Stimulated activated CD4-positive, alpha-beta T cell treated with anti-CD3 and anti-CD28 coated beads, Interleukin-1b, Interleukin-23, amount 100 ng/mL, for 1 hour (primary cell): ENCODE results near the gene PDE4B.

ENCODE experiments used
- DNase-seq, 2 donors: peaks; one replicate each; pipeline ENCODE4 v3.0.0-alpha.2; 2020; ENCODE audit warnings: low read depth in 2 of 2

PDE4B gene

GRCh38 chr1:66336641-66336990 lies 543.9 kb downstream of the PDE4B start:
- DNase-seq, result no peak

GRCh38 chr1:66337249-66337648 lies 544.6 kb downstream of the PDE4B start:
- DNase-seq, result no peak

DNA sequence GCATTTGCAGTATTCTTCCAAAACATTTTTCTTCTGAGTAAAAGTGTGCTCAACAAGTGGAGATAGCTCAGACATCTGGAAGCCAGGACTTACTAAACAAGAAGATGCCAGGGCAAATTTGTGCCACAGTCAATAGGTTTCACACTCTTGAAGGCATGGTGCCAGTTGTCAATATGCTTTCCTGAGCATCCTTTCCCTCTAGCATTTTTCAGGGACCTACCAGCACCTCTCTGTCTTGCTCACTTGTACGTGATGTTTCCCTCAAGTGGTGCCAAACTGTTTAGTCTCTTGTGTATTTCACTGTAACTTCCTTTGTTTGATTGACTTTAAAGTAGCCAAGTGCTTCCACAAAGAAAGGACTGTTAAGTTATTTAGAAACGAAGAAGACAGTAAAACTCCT lies 547.2 kb downstream of the PDE4B start:
- DNase-seq, result no peak

- no peak for DNase-seq
These were observed 548.9 kb downstream of the PDE4B start for GRCh38 chr1:66341446-66342089.

DNA sequence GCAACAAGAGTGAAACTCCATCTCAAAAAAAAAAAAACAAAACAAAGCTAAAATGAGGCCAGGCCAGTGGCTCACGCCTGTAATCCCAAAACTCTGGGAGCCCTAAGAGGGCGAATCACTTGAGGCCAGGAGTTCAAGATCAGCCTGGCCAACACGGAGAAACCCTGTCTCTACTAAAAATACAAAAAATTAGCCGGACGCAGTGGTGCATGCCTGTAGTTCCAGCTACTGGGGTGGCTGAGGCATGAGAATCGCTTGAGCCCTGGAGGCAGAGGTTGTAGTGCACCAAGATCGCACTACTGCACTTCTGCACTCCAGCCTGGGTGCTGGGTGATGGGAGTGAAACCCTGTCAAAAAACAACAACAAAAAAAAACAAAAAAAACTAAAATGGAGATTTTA lies 550.0 kb downstream of the PDE4B start:
- no peak for DNase-seq

- DNase-seq, result no peak
These were observed 551.1 kb downstream of the PDE4B start for GRCh38 chr1:66343569-66344325.

- no peak for DNase-seq
These were observed 553.5 kb downstream of the PDE4B start for GRCh38 chr1:66346057-66346795.

- DNase-seq, result no peak
These were observed 554.2 kb downstream of the PDE4B start for GRCh38 chr1:66346873-66347272.

DNA sequence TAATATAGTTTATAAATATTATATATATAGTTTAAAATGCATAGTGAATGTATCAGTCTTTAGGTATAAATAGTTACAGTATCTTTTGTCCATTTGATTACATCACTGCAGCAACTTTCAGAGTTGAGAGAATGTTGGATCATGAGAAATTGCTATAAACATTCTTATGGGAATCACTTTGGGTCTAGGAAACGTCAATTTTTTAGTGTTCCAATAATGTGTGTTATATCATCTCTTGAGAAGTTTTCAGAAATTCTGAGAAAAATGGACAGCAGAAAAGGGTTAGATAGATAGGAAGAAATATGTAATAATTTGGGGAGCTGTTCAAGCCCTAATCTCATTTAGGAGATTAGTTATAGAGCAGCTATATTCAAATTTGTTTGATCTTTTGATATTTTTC lies 556.1 kb downstream of the PDE4B start:
- DNase-seq, result no peak

- no peak for DNase-seq
These were observed 556.5 kb downstream of the PDE4B start for GRCh38 chr1:66349242-66349641.

- no peak for DNase-seq
These were observed 557.4 kb downstream of the PDE4B start for GRCh38 chr1:66350001-66350547.

GRCh38 chr1:66351478-66351877 lies 558.8 kb downstream of the PDE4B start:
- DNase-seq, result no peak

DNA sequence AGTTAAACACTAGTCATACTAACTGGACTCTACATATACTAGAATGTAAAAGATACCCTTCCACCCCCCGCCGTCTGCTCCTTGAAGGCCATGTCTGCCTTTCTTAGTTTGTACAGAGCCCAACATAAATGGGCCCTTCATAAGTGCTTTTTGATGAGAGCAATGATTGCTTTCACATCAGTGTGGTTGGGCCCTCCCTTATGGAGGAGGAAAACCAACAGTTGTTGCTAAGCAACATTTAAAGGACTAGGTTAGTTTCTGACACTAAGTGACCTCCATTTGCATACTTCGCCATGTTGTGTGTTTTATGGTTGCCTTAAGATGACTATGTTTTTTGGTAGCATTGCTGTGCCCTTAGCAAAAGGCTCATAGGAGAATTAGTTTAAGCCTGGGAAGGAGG lies 559.2 kb downstream of the PDE4B start:
- no peak for DNase-seq

GRCh38 chr1:66352792-66353191 lies 560.1 kb downstream of the PDE4B start:
- DNase-seq, result no peak

DNA sequence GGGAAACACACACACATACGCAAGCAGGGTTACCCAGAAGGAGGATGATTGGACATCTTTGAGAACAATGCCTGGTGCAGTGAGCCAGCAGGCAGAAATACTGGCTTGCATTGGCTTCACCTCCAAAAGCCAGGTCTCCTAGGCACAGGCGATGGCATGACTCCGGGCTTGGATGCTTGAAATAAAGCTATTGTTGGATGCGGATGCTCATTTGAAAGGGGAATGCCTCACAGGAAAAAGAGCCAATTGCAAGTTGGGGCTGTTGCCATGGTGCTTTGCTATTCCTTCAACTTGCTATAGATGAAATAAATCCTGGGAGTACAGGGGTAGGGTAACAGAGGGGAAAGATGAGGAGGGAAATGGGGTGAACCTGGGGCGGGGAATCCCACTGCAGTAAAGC lies 560.6 kb downstream of the PDE4B start:
- no peak for DNase-seq

DNA sequence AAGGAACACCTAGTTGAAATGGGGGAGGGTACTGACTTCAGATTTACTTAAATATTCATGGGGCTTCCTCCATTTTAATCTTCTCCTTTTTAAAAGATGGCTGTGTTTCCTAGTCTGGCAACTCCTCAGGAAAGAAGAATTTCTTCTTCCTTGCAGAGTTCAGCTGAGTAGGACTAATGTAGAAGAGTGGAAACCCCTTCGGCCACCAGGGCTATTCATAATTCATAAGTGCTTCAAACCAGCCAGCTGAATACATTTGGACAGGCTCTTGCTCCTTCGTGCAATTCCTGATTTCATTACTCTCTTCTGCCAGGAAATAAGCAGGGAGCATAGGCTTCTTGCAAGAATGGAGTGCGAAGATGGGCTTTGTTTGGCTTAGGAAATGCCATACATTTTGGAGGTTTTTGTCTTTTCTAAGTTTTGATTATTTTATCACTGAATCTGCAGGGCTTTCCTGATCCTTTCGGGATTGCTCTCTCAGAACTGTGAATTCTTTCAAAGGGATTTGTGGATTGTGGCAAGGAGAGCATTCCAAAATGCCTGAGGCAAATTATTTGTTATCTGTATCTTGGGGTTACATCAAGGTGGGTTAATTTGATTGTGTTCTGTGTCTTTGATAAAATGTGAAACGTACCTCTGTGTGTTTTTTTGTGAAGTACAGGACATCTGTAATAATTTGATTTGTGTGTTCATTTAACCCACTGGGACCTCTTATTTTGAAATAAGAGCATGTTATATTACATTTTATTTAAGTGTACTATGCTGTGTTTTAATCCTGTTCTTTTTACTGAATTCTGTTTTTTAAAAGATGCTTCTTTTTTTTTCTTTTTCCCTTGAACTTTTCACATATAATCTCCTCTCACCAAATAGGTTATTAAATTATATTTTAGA lies 561.9 kb downstream of the PDE4B start:
- no peak for DNase-seq

DNA sequence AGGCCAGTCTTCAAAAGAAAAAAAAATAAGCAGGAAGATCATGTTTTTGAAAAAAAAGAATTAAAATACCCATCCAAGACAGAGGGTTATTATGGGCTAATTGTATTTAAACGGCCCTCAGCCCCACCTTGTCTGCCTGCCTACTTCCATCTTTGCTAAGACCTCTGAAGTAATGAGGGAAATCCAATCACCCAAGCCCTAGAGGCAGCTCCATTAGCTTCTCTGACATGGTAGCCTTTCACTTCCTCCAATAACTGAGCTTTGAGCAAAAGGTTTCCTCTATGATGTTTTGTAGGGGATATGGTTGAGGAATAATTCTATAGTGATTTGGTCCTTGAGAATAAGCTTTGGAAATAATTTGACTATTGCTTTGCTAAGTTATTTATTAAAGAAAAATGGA lies 563.1 kb downstream of the PDE4B start:
- no peak for DNase-seq

GRCh38 chr1:66356605-66357004 lies 563.9 kb downstream of the PDE4B start:
- no peak for DNase-seq

- DNase-seq, result no peak
These were observed 564.3 kb downstream of the PDE4B start for GRCh38 chr1:66357021-66357420.

DNA sequence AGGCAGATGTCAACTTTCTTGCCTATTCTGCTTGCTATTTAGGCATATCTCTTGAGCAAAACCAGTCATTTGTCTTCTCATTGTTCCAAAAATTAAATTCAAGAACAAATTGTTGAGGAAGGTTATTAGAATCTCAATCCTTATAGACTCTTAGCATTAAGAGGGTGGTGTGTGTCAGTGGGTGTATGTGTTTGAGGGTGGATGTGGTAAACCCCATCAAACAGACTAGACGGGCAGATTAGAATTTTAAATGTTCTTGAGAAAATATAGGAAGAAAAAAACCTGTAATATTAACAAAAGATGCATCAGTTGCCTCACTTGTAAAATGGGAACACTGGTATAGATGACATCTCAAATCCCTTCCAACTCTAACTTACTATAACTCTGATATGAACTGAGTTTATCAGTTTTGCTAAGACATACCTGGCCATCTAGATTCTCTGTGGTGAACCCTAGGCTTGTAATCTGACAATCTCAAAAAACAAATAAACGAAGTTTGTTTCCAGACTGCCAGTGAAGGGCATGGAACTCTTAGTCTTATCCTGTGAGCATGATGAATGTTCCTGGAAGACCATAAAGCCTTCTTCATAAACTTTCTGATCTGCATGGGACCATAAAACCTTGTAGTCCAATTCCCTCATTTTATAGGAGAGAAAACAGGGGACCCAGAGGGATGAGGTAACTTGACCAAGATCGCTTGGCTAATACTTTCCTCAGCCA lies 564.9 kb downstream of the PDE4B start:
- DNase-seq, result no peak

GRCh38 chr1:66359269-66359668 lies 566.6 kb downstream of the PDE4B start:
- DNase-seq, result no peak
